Measurements from ENCODE around the gene SPRR5. TPM values are rescaled to one million over a fixed set of nuclear protein-coding genes. Genes with fewer than 3 reads are reported as not detected.

The SPRR5 gene
- total and polyA plus RNA-seq, 2 donors (not counting 3 experiments of a cell fraction or from before 2014, with no cell fraction given), result not detected

DNA sequence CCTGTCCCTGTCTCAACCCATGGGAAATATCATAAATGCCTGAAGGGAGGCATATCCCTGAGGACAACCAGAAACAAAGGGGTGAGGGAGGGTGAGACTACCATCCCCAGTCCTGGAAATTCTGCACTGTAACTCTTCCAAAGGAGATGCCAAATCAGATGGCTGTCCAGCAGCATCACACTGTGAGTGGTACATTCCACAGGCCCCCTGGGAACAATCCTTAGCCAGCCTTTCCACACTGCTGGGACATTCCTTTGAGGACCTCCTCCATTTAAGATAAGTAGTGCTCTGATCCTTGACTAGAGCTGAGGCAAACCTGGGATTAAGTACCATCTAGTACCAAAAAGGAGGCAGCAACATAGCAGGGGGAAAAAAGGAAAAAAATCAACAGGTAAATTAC, 27.9 kb upstream of the SPRR5 start:
- Histone ChIP-seq H3K27me3 (ENCODE audit: control insufficient read depth in 2 of 2, insufficient read depth in 2 of 2, low read length in 2 of 2) (no peaks in the 10 kb centered on the region), H3K4me1 (ENCODE audit: control insufficient read depth, extremely low read depth, insufficient read depth, low read length) (no peaks in the 10 kb centered on the region), H3K79me2 (ENCODE audit: control insufficient read depth, insufficient read depth, low read length) (no peaks in the 10 kb centered on the region), H3K9ac (replicated peaks; ENCODE audit: extremely low read depth, insufficient read depth, low read length) (no peak overlapping the region), H3K9me3 (replicated peaks; ENCODE audit: control insufficient read depth, insufficient read depth, low read length) (no peaks in the 10 kb centered on the region), H4K20me1 (replicated peaks; ENCODE audit: control insufficient read depth, extremely low read depth, insufficient read depth, low read length) (no peaks in the 10 kb centered on the region), H2AFZ (ENCODE audit: low read depth, low read length) (no peak overlapping the region), H3K9me1 (replicated peaks; ENCODE audit: control insufficient read depth, extremely low read depth, insufficient read depth, low read length) (no peaks in the 10 kb centered on the region), H3K4me2 (ENCODE audit: insufficient read depth, low read length) (no peak overlapping the region), H3K4me3 (replicated peaks in 1 of 3; ENCODE audit: insufficient read depth in 1 of 3, low read depth in 1 of 3, low read length in 3 of 3) (no peak overlapping the region), H3K36me3 (ENCODE audit: control insufficient read depth in 2 of 2, extremely low read depth in 1 of 2, insufficient read depth in 2 of 2, low read length in 2 of 2) (no peaks in the 10 kb centered on the region), H3K27ac (ENCODE audit: insufficient read depth, low read depth, low read length) (no peak overlapping the region)
- ChIA-PET CTCF (no interaction called here), POLR2A (no interaction called here)
- no peak for DNase-seq (ENCODE audit: low read depth, low spot score)
- no TSS peak for BruUV-seq (replicated peaks)
- TF ChIP-seq FOS (IDR thresholded peaks at IDR 0.05; ENCODE audit: borderline replicate concordance, insufficient read depth, low read length), result no peak
- TF ChIP-seq, protein P1, sequence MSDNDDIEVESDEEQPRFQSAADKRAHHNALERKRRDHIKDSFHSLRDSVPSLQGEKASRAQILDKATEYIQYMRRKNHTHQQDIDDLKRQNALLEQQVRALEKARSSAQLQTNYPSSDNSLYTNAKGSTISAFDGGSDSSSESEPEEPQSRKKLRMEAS (IDR thresholded peaks at IDR 0.05; ENCODE audit: insufficient read depth, insufficient read length), result no peak
- intact Hi-C loops (cut with micrococcal nuclease), result no loop called here
- no peak for FAIRE-seq
- dilution Hi-C loops (cut with MboI; ENCODE audit: extremely low pct_ligation_motif_present, low sequenced_read_pairs), result no loop called here

DNA sequence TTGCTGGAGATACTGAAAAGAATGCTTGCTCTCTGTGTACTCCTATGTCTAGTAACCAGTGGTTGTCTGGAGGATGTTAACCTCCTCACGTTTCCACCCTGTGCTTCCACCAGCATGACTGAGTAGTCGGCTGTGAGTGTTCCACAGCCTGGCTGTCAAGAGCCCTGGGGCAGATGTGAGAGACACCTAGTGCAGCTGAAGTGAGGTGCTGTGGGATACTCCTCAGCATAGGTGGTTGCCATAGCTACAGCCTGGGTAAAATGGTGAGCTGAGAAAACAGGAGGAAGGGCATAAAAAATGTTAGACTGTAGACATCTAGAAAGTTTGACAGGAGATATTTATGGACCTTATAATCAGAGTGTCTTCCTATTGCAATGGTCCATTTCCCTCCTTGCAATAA, 22.8 kb upstream of the SPRR5 start:
- intact Hi-C loops (cut with micrococcal nuclease) (no loop called here), dilution Hi-C loops (cut with MboI; ENCODE audit: extremely low pct_ligation_motif_present, low sequenced_read_pairs) (no loop called here)
- Histone ChIP-seq H3K36me3 (ENCODE audit: control insufficient read depth in 2 of 2, extremely low read depth in 1 of 2, insufficient read depth in 2 of 2, low read length in 2 of 2) (no peaks in the 10 kb centered on the region), H3K79me2 (ENCODE audit: control insufficient read depth, insufficient read depth, low read length) (no peaks in the 10 kb centered on the region), H3K9ac (replicated peaks; ENCODE audit: extremely low read depth, insufficient read depth, low read length) (no peak overlapping the region), H3K9me3 (replicated peaks; ENCODE audit: control insufficient read depth, insufficient read depth, low read length) (no peaks in the 10 kb centered on the region), H3K9me1 (replicated peaks; ENCODE audit: control insufficient read depth, extremely low read depth, insufficient read depth, low read length) (no peaks in the 10 kb centered on the region), H3K27me3 (ENCODE audit: control insufficient read depth in 2 of 2, insufficient read depth in 2 of 2, low read length in 2 of 2) (no peaks in the 10 kb centered on the region), H3K4me1 (ENCODE audit: control insufficient read depth, extremely low read depth, insufficient read depth, low read length) (no peaks in the 10 kb centered on the region), H3K4me3 (replicated peaks in 1 of 3; ENCODE audit: insufficient read depth in 1 of 3, low read depth in 1 of 3, low read length in 3 of 3) (no peak overlapping the region), H3K27ac (ENCODE audit: insufficient read depth, low read depth, low read length) (no peak overlapping the region), H4K20me1 (replicated peaks; ENCODE audit: control insufficient read depth, extremely low read depth, insufficient read depth, low read length) (no peaks in the 10 kb centered on the region), H2AFZ (ENCODE audit: low read depth, low read length) (no peak overlapping the region), H3K4me2 (ENCODE audit: insufficient read depth, low read length) (no peak overlapping the region)
- BruUV-seq (replicated peaks), result no TSS peak
- DNase-seq (ENCODE audit: low read depth, low spot score), result no peak
- no peak for FAIRE-seq
- TF ChIP-seq GATA2 (IDR thresholded peaks at IDR 0.05; ENCODE audit: insufficient read depth, insufficient read length, low read depth, low read length), result no peak
- TF ChIP-seq POLR2AphosphoS5 (IDR thresholded peaks at IDR 0.05; ENCODE audit: insufficient read depth, low read depth, low read length), result no peak
- TF ChIP-seq MYC (IDR thresholded peaks at IDR 0.05; ENCODE audit: low read depth, low read length), result no peak
- TF ChIP-seq, protein P1 (IDR thresholded peaks at IDR 0.05; ENCODE audit: insufficient read depth, insufficient read length), result no peak
- TF ChIP-seq, protein P2, sequence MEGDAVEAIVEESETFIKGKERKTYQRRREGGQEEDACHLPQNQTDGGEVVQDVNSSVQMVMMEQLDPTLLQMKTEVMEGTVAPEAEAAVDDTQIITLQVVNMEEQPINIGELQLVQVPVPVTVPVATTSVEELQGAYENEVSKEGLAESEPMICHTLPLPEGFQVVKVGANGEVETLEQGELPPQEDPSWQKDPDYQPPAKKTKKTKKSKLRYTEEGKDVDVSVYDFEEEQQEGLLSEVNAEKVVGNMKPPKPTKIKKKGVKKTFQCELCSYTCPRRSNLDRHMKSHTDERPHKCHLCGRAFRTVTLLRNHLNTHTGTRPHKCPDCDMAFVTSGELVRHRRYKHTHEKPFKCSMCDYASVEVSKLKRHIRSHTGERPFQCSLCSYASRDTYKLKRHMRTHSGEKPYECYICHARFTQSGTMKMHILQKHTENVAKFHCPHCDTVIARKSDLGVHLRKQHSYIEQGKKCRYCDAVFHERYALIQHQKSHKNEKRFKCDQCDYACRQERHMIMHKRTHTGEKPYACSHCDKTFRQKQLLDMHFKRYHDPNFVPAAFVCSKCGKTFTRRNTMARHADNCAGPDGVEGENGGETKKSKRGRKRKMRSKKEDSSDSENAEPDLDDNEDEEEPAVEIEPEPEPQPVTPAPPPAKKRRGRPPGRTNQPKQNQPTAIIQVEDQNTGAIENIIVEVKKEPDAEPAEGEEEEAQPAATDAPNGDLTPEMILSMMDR (IDR thresholded peaks at IDR 0.05; ENCODE audit: extremely low read depth in 1 of 2, insufficient read depth in 1 of 2, low read depth in 1 of 2, low read length in 2 of 2), result no peak
- ChIA-PET CTCF (no interaction called here), POLR2A (no interaction called here)

All from endothelial cell of umbilical vein (primary cell).